Endometrial microvascular endothelial cells (primary cell): ENCODE data around the gene CDKN2A. TPM values are rescaled to one million over a fixed set of nuclear protein-coding genes. Genes with fewer than 3 reads are reported as not detected.

ENCODE experiments used
- in situ Hi-C: cut with HindIII; loops from 2 replicates; pipeline ENCODE4 v1.10.0; 2017; ENCODE audit warnings: low sequenced_read_pairs, low pct_unique_long_range_greater_than_20kb; ENCODE audit errors: inconsistent ontology term
- total RNA-seq: library from RNA; depleted of rRNA; stranded (reverse); fragments of >200 nt; gene quantifications from one replicate; pipeline ENCODE4 v1.2.3, GENCODE V29; 2015; ENCODE audit errors: inconsistent ontology term

Gene CDKN2A
- total RNA-seq: 66.2 TPM

DNA sequence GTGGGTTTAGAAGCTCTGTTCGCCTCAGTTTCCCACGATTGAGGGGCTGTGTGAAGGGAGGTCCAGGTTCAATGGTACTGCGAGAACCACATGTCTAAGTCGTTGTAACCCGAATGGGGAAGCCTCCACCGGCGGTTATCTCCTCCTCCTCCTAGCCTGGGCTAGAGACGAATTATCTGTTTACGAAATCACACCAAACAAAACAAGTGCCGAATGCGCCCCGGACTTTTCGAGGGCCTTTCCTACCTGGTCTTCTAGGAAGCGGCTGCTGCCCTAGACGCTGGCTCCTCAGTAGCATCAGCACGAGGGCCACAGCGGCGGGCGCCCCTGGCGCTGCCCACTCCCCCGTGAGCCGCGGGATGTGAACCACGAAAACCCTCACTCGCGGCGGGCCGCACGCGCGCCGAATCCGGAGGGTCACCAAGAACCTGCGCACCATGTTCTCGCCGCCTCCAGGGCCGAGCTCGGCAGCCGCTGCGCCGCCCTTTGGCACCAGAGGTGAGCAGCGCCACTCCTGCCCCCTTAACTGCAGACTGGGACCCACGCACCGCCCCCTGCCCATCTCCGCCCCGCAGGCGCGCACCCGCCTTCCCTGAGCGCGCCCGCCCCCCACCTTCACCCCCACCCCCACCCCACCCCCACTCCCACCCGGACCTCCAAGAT, at the start of gene CDKN2A:
CDKN2A (minus strand) TSS at position 500 of the 663 bp plus-strand sequence.
- in situ Hi-C loops: no loop called here

DNA sequence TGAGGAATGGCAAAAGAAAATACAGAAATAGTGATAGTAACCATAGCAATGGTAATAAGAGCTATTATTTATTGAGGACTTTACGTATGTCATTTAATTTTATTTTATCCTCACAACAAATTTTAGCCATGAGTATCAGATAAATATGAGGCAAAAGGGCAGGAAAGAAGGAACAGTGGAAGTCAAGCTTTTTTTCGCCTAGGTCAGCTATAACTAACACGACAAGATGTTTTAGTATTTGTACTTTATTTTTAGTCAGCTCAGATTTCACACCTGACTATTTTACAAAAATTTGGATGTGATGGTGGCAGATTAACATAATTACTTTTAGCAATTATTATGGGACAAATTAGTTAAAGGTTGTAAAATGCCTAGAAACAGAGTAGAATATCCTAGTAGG, 49.7 kb upstream of the CDKN2A start:
- in situ Hi-C loops: loop anchor here (25.0 kb wide), 1 partner anchor 232 kb away; the partner anchor contains the start of gene MTAP

DNA sequence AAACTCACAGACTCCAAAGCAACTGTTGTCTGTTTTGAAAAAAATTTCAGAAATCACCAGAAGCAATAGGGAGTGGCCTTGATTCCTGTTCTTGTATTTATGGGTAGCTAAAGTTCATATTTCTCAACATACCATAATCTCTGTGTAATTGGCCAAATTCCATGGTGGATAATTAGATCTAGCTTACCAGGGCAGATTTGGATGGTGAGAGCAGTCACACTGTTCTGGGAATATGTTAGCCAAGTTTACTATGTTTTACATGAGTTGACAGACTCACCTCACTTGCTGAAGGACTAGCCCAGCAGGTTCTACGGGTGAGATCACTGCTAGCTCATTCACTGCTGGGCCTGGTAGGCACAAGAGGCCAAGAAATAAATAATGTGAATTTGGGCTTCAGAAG, 47.6 kb upstream of the CDKN2A start:
- in situ Hi-C loops: loop anchor here (25.0 kb wide), 1 partner anchor 229 kb away; the partner anchor contains the start of gene MTAP

DNA sequence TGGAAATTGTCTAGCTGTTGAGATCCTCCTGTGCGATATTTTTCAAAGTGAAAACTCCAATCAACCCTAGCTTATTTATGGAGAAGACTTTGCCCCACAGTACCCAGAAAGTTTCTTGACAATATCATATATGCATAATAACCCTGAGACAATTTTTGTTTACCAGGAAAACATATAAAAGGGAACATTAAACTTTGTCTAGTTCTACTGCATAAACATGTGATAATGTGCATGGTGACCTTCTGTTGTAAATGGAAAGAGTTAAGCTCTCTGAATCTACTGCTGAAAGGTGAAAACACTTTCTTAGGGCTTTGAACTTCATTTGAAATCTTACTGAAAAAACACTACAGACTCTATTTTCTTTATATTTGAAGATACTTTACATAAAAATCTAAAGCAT, 47.2 kb upstream of the CDKN2A start:
- in situ Hi-C loops: loop anchor here (25.0 kb wide), 1 partner anchor 229 kb away; the partner anchor contains the start of gene MTAP

DNA sequence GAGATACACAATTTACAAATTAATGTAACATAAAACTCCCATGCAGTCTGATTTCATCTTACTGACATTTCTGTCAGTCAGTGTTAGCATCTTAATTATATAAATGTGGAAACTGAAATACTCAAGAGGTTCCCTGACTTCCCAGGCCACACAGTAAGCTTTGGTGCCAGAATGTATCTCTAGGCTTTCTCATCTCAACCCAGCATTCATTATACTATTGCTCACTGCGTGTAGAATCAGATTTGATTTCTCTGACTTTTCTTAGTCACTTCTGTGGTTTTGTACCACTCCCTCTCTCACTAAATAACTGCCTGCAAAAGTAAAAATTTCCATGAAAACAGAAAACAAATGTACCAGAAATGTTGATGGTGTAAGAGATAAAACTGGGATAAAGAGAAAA, 46.6 kb upstream of the CDKN2A start:
- in situ Hi-C loops: loop anchor here (25.0 kb wide), 1 partner anchor 228 kb away; the partner anchor contains the start of gene MTAP

DNA sequence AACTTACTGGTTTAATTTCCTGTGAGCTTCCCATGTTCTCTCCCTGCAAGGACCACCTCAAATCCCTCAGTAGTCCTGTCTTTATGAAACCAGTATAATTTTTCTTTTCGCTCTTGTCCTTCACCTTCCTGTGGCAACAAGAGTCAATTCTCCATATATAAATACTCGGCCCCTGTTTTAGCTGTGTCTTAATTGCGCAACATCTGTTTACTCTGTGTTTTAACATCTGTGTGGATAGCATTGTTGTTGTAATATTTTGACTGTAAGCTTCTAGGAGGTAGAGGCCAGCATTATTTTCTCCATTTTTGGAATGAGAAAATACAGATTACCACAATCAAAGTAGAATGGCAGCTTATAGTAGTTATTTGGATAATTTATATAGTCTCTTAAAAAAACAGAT, 45.1 kb upstream of the CDKN2A start:
- in situ Hi-C loops: loop anchor here (25.0 kb wide), 1 partner anchor 227 kb away; the partner anchor contains the start of gene MTAP

DNA sequence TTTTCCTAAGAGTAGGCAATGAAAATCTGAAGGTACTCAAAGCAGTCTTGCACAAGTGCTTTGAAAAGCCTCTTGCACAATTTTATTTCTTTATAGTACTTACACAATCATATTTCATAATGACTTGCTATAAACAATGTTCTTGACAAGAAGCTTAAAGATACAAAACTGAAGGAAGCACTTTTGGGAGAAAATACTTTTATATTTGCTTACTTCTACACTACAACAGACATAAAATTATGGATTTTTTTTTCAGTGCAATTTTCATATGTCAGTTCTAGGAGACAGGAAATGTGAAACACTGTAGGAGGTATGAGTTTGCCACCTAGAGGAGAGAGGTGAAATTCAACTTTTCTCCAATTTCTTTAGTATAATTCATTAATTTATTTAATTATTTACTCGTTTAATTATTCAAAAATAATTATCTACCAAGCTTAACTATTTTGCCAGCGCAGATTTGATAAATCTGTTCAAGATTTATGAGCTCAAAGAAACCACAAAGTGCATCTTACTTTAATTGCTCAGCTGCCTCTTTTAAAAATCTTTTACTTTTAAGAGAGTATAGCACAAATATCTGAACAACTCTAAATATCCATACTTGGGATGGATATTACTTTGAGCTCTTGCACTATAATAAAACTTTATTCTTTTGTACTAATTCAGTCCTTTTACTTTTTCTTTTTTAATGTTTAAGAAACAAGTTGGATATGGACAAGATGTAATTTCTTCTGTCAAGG, 43.9 kb upstream of the CDKN2A start:
- in situ Hi-C loops: loop anchor here (25.0 kb wide), 1 partner anchor 226 kb away; the partner anchor contains the start of gene MTAP

DNA sequence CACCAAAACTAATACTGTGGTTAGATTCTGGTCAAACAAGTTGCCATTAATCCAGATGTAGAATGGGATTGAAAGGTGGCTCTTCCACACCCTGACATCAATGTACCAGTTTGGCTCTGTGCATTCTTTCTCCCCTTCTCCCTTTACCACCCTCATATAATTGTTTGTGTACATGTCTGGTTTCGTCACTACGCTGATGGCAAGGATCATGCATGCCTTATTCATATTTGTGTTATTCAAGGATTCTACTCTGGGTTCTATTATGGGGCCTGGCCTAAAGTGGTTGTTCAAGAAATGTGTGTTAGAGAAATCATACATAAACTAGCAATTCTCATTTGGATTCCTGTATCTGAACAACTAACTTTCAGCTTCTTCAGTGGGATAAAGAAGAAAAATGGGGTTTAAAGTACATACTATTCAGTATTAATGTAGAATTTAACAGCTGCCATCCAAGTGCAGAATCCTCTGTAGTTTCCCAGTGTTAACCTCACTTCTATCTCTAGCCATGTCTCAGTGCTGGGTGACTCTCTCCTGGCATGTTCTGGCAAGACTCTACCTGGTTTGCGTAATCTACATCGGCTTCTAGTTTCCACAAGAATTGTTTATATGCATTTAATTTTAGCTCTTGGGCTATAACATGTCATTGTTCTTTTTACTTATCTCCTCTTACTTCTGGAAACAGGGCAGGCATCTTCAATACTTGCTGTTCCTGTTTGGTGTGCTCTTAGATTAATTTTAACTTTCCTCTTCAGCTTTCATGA, 42.9 kb upstream of the CDKN2A start:
- in situ Hi-C loops: loop anchor here (25.0 kb wide), 1 partner anchor 225 kb away; the partner anchor contains the start of gene MTAP

DNA sequence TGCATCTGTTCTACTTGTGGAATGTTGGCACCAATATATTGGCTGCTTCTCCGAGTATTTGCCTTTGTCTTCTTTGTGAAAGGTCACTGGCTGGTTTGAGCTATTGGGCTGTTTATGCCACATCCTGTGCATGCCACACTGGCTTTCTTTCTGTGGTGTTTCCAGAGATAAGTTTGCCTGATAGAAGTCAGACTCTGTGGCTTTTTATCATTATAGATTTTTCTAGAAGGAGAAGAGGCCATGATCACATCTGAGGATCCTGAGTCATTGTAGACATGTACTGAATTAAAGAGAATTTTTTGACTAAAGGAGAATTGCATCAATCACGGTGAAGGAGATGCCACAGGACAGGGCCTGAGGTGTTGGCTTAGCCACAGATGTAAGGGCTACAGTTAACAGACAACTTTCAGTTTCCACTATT, 41.4 kb upstream of the CDKN2A start:
- in situ Hi-C loops: loop anchor here (25.0 kb wide), 1 partner anchor 223 kb away; the partner anchor contains the start of gene MTAP

DNA sequence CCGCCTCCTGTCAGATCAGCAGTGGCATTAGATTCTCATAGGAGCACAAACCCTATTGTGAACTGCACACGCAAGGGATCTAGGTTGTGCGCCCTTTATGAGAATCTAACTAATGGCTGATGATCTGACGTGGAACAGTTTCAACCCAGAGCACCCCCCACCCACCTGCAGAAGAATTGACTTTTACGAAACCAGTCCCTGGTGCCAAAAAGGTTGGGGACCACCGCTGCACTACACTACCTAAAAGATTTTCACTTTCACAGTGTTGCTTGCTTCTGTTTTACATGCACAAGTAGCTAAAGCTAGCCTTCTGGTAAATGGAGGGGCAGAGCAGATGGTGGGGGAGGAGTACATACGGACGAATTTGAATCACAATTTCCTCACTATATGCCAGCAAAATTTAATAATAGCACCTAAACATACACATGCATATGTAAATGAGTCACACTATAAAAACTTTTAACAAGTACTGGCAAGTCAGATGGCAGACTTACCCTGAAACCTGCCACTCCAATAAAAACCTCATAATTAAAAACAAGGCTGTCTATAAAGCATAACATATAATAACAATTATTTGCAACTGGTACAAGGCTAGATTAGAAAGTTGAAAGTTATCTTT, 38.9 kb upstream of the CDKN2A start:
- in situ Hi-C loops: loop anchor here (25.0 kb wide), 1 partner anchor 221 kb away; the partner anchor contains the start of gene MTAP

DNA sequence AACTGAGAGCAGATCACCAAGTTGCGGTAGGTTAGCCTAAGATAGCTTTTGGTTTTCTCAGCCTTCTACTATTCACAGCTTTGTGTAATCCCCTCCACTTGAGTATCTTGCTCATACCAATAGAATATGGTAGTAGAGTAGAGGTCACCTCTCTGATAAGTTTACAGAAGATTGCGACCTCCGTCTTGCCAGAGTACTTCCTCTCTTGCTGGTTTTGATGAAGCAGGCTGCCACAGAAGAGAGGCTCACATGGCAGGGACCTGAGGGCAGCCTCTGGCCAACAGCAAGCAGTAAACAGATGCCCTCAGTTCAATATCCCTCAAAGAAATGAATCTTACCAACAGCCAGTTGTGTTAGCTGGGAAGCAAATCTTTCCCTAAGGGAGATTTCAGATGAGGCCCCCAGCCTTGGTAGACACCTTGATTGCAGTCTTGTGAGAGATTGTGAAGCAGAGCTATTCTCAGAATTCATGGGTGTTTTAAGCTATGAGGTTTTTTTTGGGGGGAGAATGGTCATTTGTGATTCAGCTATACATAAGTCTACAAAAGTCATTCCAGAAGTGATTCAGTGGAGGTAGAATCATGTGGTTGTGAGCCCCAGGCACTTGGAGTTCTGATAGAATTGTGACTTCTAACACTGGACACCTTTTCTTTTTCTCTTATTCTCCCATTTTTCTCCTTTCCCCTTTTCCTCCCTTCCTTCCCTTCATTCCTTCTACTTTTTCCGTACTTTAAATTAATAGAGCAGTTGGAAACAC, 37.6 kb upstream of the CDKN2A start:
- in situ Hi-C loops: loop anchor here (25.0 kb wide), 1 partner anchor 220 kb away; the partner anchor contains the start of gene MTAP

DNA sequence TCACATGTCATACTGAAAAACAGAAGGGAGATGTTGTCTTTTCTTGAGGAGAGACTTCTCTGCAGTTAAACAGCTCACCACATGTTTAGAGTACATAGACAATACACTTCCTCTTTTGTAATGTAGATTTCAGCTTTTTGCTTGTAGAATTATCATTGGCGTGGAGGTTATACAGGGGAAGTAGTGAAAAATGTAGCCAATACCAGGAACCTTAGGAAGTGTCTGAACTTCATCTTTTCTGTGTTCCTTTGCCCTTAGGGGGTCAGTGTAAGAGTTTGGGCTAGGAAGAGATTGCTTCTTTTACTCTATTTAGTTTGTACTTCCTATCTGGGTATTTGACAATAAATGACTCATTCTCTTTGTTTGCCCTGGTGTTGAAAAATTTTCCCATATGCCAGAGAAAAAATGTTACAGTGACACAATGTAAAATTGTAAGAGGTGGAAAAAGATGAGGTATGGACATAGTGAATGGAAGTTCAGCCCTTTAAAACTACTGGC, 36.0 kb upstream of the CDKN2A start:
- in situ Hi-C loops: loop anchor here (25.0 kb wide), 1 partner anchor 218 kb away; the partner anchor contains the start of gene MTAP

DNA sequence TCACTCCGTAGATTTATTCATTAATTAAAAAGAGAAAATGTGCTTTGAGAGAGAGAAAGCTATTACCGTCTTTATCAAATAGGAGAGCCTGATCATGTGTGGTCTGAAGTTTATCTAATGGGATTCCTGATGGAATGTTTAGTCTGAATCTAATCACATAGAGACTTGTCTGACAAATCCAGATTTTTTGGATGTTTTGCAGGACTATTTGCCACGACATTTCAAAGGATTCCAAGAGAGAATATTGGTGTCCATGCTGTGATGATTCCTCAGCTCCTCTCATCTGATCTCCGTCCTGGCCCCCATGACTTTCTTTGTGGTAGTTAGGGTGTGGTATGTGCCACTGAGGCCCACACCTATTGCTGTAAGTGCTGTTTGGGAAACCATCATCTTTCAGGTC, 35.0 kb upstream of the CDKN2A start:
- in situ Hi-C loops: loop anchor here (25.0 kb wide), 1 partner anchor 217 kb away; the partner anchor contains the start of gene MTAP

DNA sequence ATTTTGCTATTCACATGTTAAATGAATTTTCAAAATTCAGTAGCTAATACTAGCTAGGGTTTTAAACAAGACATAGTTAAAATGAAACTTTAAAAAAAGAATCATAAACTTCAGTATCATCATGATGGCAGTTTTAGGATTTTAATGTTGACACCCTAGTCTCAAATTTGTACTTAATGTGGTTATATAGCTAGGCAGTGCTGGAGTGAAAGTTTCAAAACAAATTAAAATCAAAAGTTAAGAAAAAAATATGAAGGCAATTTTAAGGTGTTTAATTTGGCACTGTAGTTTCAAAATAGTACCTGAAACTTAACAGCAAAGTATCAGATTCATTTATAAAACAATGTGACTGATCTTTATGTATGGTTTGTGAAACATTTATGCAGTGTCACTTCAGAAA, 34.2 kb upstream of the CDKN2A start:
- in situ Hi-C loops: loop anchor here (25.0 kb wide), 1 partner anchor 216 kb away; the partner anchor contains the start of gene MTAP

DNA sequence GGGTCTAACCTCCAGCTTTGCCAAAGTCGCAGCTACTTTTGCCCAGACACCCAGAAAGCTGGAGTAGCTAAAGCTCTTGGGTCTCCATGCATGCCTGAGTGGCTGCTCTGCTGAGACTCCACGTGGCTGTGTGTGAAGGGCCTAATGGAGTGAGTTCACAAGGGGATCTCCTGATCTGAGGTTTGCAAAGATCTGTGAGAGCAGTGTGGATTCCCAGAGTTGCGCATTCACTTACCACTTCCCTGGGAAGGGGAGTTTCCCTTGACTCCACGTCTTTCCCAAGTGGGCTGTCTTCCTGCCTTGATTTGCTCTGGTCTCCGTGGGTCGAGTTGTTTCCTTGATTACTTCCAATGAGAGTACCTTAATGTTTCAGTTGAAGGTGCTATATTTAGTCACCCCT, 32.5 kb upstream of the CDKN2A start:
- in situ Hi-C loops: loop anchor here (25.0 kb wide), 1 partner anchor 214 kb away; the partner anchor contains the start of gene MTAP

DNA sequence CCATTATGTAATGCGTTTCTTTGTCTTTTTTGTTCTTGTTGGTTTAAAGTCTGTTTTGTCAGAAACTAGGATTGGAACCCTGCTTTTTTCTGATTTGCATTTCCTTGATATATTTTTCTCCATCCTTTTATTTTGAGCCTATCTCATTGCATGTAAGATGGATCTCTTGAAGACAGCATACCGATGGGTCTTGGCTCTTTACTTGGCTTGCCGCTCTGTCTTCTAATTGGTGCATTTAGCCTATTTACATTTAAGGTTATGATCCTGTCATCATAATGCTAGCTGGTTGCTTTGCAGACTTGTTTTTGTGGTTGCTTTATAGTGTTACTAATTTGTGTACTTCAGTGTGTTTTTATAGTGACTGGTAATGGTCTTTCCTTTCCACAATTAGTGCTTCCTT, 28.2 kb upstream of the CDKN2A start:
- in situ Hi-C loops: no loop called here

DNA sequence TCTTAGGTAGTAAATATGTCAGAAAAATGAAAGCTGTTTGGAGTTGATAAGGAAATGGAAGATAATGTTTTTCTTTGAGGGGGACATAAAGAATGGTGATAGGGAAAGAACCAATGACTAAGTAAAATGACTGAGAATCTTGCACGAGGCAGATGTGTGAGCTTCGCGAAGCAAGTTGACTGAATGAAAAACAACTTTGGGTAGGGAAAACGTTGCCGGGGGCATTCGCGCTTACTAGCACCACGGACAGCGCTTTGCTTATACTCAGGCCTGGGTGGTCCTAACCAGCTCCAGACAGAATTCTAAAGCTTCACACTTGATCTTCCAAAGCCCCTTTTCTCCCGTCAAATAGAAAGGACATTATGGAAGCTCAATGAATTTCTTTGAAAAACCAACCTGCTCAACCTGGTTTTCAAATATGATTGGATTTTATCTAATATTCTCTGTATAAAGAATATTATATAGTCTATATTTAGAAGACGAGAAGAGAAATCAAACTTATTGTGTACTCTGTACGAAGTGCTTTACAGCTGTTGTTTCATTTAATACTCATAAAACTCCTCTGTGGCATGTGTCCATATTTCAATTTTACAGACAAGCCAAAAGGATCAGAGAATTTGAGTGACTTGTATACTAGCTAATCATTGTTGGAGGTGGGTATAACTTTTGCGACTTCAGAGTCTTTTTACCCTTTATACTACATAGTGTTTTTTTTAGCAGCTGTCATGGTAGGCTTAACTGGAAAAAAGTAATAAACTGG, 16.9 kb upstream of the CDKN2A start:
- in situ Hi-C loops: no loop called here
